Bone marrow (tissue), 2 donors: Measurements from ENCODE around the gene ESRRB.

Source experiments
- DNase-seq, 2 donors: peaks; one replicate each; lab custom pipeline; 2025; lab: John Stamatoyannopoulos, UW

Gene ESRRB

GRCh38 chr14:76450476-76450875 lies 74.5 kb downstream of the ESRRB start:
- DNase-seq: no peak

GRCh38 chr14:76456200-76456599 lies 80.3 kb downstream of the ESRRB start:
- DNase-seq: no peak

GRCh38 chr14:76456891-76457586 lies 81.1 kb downstream of the ESRRB start:
- no peak for DNase-seq

GRCh38 chr14:76457841-76458240 lies 81.9 kb downstream of the ESRRB start:
- no peak for DNase-seq

DNA sequence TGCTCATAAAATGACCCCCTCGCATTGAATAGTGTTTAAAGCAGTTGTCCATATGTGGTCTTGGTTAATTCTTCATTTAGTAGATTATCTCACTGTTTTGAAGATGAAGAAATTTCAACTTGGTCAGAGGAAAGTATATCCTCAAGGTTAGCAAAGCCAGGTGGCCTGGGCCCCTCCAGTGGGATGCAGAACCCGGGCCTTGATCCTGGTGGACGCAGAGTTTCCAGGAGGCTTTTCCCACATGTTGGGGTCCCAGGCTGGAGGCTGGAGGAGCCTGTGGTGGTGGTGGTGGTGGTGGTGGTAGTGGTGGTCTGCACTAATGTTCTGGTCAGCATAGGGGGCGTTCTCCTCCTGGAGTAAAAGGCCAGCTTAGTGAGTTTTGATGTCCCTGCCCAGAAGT lies 85.9 kb downstream of the ESRRB start:
- DNase-seq: no peak

GRCh38 chr14:76462330-76462729 lies 86.4 kb downstream of the ESRRB start:
- no peak for DNase-seq

DNA sequence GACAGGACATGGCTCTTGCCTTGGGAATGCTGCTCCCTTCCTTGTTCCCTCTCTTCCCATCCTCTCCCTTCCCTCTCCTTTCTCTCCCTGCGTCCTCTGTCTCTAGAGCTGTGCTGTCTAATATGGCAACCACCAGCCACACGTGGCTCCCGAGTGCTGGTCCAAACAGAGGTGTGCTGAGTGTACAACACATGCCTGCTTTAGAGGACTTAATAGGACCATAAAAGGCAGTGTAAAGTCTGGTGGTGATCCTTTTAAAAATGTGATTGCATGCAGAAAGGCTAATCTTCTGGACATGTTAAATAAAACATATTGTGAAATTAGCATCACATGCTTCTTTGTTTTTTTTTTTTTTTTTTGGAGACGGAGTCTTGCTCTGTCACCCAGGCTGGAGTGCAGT lies 87.2 kb downstream of the ESRRB start:
- no peak for DNase-seq

- no peak for DNase-seq
Observed at GRCh38 chr14:76464856-76465255, 88.9 kb downstream of the ESRRB start.

- DNase-seq: no peak
Observed at GRCh38 chr14:76465664-76466063, 89.7 kb downstream of the ESRRB start.

GRCh38 chr14:76467711-76468155 lies 91.8 kb downstream of the ESRRB start:
- DNase-seq: no peak

GRCh38 chr14:76472199-76472723 lies 96.3 kb downstream of the ESRRB start:
- DNase-seq: no peak

GRCh38 chr14:76473481-76474263 lies 97.7 kb downstream of the ESRRB start:
- DNase-seq: no peak

- no peak for DNase-seq
Observed at GRCh38 chr14:76480426-76480825, 104.5 kb downstream of the ESRRB start.

GRCh38 chr14:76484355-76484754 lies 108.4 kb downstream of the ESRRB start:
- DNase-seq: no peak

DNA sequence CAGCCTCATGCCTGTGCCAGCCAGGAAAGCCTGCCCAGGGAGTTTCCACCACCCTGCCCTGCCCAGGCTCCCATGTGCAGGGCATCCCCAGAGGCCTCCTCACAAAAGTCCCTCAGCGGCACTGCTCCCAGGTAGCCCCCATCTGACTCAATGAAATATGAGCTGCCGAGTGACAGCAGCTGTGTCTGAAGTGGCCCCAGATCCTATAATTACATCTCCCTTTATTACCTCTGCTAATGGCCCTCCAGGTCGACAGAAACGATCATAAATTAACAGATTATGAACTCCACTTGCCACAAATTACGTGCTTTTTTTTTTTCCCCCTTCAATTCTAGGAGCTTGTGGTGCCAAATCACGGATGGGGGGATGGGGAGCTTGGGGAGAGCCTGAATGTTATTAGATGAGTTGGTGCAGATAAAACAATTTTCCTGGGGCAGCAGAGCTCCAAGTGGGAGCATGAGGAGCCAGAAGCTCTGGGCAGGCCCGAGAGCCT lies 110.4 kb downstream of the ESRRB start:
- DNase-seq: no peak

DNA sequence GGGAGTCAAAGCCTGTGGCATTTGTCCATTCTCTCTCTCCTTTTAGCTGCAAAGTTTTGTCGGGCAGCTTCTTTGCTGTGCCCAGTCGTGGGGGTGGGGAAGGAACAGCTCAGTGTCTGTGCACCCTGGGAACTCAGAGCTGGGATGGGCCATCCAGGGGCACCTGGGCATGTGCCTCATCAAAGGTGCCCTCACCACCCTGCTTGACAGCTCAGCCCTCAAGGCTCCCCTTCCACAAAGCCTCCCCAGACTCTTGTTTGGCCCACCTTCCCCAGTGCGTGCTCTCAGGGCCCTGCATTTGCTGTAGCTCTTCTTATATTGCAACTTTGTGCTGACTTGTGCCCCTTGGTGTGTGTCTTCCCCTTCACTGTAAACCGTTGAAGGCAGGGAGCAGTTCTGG lies 112.6 kb downstream of the ESRRB start:
- DNase-seq: no peak

GRCh38 chr14:76489667-76490066 lies 113.7 kb downstream of the ESRRB start:
- DNase-seq: no peak

DNA sequence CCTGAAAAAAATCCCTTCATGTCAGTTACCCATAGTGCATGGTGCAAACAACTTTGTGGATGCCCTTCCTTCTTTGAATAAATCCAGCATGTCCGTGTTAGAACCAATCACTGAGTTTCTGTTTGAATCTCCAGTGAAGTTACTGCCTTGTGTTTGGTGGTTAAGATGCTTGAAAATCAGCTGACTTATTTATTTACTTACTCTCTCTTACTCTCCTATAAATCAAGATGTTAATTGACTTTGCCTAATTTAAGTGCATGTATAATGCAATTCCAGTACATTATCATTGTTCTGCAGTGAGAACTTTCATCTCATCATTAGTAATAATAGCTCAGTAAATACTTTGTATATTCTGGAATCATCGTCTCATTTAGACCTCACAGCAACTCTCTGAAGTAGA lies 114.2 kb downstream of the ESRRB start:
- no peak for DNase-seq

- DNase-seq: no peak
Observed at GRCh38 chr14:76490735-76491134, 114.8 kb downstream of the ESRRB start.

DNA sequence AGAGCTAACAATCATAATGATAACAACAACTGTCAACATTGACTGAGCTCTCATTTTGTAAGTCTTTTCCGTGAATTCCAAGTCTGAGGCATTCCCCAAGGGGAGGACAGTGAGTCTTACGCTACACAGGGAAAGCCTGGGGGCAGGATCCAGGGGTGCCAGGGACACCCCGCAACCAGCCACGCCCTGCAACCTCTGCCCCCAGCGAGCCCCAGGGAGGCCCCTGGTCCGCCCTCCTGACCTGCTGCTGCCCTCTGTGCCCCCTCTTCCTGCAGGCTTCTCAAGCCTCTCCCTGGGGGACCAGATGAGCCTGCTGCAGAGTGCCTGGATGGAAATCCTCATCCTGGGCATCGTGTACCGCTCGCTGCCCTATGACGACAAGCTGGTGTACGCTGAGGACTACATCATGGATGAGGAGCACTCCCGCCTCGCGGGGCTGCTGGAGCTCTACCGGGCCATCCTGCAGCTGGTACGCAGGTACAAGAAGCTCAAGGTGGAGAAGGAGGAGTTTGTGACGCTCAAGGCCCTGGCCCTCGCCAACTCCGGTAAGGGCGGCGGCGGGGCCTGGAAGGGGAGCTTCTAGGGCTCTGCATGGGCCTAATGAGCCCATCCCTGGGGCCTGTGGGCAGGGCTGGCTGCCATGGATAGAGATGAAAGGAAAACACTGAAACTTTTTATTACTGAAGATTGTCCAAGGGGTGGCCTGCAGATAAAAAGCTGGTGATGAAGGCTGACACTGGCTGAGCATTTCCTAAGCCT lies 115.4 kb downstream of the ESRRB start:
- no peak for DNase-seq

DNA sequence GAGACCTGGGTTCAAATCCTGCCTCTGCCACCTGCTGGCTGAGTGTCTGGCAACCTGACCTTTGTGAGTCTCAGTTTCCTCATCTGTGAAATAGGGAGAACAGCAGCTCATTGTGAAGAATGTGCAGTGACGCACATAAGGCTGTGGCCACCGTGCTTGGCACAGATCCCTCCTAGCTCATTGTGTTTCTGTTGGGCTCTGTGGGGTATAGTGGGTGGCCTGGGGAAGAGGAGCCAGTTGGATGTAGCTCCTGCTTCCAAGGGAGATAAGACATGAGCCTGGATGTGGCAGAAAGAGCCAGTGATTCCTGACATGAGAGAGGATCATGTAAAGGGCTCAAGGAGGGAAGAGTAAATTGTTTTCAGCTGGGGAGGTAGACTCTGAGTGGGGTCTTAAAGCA lies 120.0 kb downstream of the ESRRB start:
- DNase-seq: no peak

GRCh38 chr14:76496595-76496994 lies 120.7 kb downstream of the ESRRB start:
- DNase-seq: no peak
